ENCODE measurements around the gene CEPT1.

The CEPT1 gene

DNA sequence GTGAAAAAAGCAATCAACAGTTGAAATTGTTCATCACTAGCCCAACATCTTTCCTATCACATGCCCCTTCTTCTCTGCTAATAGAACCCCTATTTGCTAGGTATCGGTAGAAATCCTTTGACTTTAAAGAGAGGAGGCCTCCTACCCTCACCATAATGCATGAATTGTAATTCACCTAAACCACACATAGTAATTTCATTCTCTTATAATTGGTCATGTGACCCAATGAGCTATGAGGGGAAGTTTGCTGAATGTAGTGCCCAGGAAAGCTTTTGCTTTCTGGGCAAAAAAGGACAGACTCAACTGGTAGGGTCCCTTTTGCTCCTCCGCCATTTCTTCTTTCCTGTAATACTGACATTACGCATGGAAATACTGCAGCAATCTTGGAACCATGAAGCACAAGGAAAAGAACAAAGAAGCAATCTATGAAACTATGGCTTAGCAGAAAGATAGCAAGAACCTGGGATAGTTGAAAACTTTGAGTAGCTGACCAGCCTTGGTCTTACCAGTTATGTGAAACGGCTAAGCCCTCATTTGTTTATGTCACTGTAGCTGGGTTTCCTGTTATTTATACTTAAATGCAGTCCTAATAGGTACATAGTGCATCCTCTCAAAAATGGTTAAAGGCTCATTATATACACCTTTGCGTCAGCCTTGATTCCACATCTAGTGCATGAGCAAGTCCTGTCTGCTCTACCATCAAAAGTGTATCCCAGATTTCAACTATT is 77.3 kb downstream of the CEPT1 start:
- Histone ChIP-seq H3K27me3 (ENCODE audit: insufficient read depth, low read length) (no peaks in the 10 kb centered on the region), H3K4me1 (ENCODE audit: insufficient read depth, low read length) (peaks cover 16% of the 10 kb centered on the region; the same call in 1 of the 2 replicates), H3K9ac (ENCODE audit: low read depth, low read length) (no peak overlapping the region), H3K9me3 (ENCODE audit: insufficient read depth, low read depth, low read length) (no peaks in the 10 kb centered on the region), H3K4me3 (ENCODE audit: low read length) (no peak overlapping the region), H3K27ac (ENCODE audit: low read length) (no peak overlapping the region), H3K36me3 (ENCODE audit: insufficient read depth, low read depth, low read length) (no peaks in the 10 kb centered on the region)

GRCh38 chr1:111218701-111219556 is 78.9 kb downstream of the CEPT1 start:
- H3K9me3 ChIP-seq (ENCODE audit: insufficient read depth, low read depth, low read length) = no peaks in the 10 kb centered on the region
- no peak overlapping the region for H3K27ac ChIP-seq (ENCODE audit: low read length)
- H3K4me3 ChIP-seq (ENCODE audit: low read length) = no peak overlapping the region
- H3K36me3 ChIP-seq (ENCODE audit: insufficient read depth, low read depth, low read length) = no peaks in the 10 kb centered on the region
- H3K27me3 ChIP-seq (ENCODE audit: insufficient read depth, low read length) = no peaks in the 10 kb centered on the region
- H3K9ac ChIP-seq (ENCODE audit: low read depth, low read length) = no peak overlapping the region
- H3K4me1 ChIP-seq (ENCODE audit: insufficient read depth, low read length) = peaks cover 16% of the 10 kb centered on the region; the same call in 1 of the 2 replicates

- no peaks in the 10 kb centered on the region for H3K27me3 ChIP-seq (ENCODE audit: insufficient read depth, low read length)
- H3K4me3 ChIP-seq (ENCODE audit: low read length) = no peak overlapping the region
- H3K4me1 ChIP-seq (ENCODE audit: insufficient read depth, low read length) = peaks cover 13% of the 10 kb centered on the region; the same call in 1 of the 2 replicates
- no peak overlapping the region for H3K9ac ChIP-seq (ENCODE audit: low read depth, low read length)
- H3K36me3 ChIP-seq (ENCODE audit: insufficient read depth, low read depth, low read length) = no peaks in the 10 kb centered on the region
- H3K27ac ChIP-seq (ENCODE audit: low read length) = no peak overlapping the region
- no peaks in the 10 kb centered on the region for H3K9me3 ChIP-seq (ENCODE audit: insufficient read depth, low read depth, low read length)
Observed at GRCh38 chr1:111219557-111220286, 79.7 kb downstream of the CEPT1 start.

- H3K27ac ChIP-seq (ENCODE audit: low read length) = no peak overlapping the region
- no peaks in the 10 kb centered on the region for H3K27me3 ChIP-seq (ENCODE audit: insufficient read depth, low read length)
- no peaks in the 10 kb centered on the region for H3K36me3 ChIP-seq (ENCODE audit: insufficient read depth, low read depth, low read length)
- no peak overlapping the region for H3K9ac ChIP-seq (ENCODE audit: low read depth, low read length)
- no peaks in the 10 kb centered on the region for H3K9me3 ChIP-seq (ENCODE audit: insufficient read depth, low read depth, low read length)
- H3K4me1 ChIP-seq (ENCODE audit: insufficient read depth, low read length) = peaks cover 11% of the 10 kb centered on the region; the same call in 1 of the 2 replicates
- no peak overlapping the region for H3K4me3 ChIP-seq (ENCODE audit: low read length)
Observed at GRCh38 chr1:111220302-111220890, 80.4 kb downstream of the CEPT1 start.

DNA sequence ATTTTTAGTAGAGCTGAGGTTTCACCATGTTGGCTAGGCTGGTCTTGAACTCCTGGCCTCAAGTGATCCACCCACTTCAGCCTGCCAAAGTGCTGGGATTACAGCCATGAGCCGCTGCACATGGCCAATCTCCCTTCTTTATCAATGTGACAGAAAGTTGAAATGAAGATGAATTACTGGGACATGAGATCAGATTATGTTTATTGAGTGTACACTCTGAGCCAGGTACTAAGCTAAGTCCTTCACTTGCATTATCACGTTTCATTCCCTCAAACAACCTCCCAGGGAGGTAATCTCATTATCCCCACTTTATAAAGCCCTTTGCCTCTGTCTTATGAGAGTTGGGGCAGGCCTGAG is 81.2 kb downstream of the CEPT1 start:
- Histone ChIP-seq H3K4me3 (ENCODE audit: low read length) (no peak overlapping the region), H3K4me1 (ENCODE audit: insufficient read depth, low read length) (peaks cover 18% of the 10 kb centered on the region; the same call in 1 of the 2 replicates), H3K27ac (ENCODE audit: low read length) (no peak overlapping the region), H3K36me3 (ENCODE audit: insufficient read depth, low read depth, low read length) (no peaks in the 10 kb centered on the region), H3K9me3 (ENCODE audit: insufficient read depth, low read depth, low read length) (no peaks in the 10 kb centered on the region), H3K9ac (ENCODE audit: low read depth, low read length) (no peak overlapping the region), H3K27me3 (ENCODE audit: insufficient read depth, low read length) (no peaks in the 10 kb centered on the region)

DNA sequence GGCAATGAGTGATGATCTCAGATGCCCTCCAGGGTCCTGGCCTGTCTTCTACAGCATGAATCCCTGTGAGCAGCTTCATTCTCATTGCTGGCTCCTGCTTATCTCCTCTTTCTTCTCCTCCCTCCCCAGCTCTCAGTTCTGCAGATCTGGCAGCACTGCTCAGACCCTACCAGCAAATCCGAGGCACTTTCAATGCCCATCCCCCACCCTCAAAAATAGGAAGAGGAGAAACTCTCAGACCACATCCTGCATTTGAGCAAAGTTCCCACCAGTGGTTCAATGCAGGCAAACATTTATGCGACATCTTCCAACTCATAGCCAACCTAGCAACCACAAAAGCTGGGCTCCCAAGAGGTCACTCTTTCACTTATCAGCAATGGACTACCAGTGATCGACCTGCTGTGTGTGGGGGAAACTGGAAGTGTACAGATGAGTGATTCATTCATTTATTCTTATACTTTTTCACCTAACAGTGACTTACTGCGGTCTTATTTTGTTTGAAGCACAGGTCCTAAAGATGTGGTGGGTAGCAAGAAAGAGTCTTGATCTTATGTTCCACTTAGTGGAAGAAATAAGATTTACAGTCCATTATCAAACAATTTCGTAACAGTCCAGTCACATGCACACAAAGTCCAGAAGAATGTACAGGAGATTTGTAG is 81.7 kb downstream of the CEPT1 start:
- Histone ChIP-seq H3K27me3 (ENCODE audit: insufficient read depth, low read length) (no peaks in the 10 kb centered on the region), H3K36me3 (ENCODE audit: insufficient read depth, low read depth, low read length) (no peaks in the 10 kb centered on the region), H3K9ac (ENCODE audit: low read depth, low read length) (no peak overlapping the region), H3K9me3 (ENCODE audit: insufficient read depth, low read depth, low read length) (no peaks in the 10 kb centered on the region), H3K4me1 (ENCODE audit: insufficient read depth, low read length) (peaks cover 18% of the 10 kb centered on the region; the same call in 1 of the 2 replicates), H3K27ac (ENCODE audit: low read length) (no peak overlapping the region), H3K4me3 (ENCODE audit: low read length) (no peak overlapping the region)

GRCh38 chr1:111222308-111223125 is 82.5 kb downstream of the CEPT1 start:
- Histone ChIP-seq H3K36me3 (ENCODE audit: insufficient read depth, low read depth, low read length) (no peaks in the 10 kb centered on the region), H3K27me3 (ENCODE audit: insufficient read depth, low read length) (no peaks in the 10 kb centered on the region), H3K4me1 (ENCODE audit: insufficient read depth, low read length) (peaks cover 18% of the 10 kb centered on the region; the same call in 1 of the 2 replicates), H3K4me3 (ENCODE audit: low read length) (no peak overlapping the region), H3K9ac (ENCODE audit: low read depth, low read length) (no peak overlapping the region), H3K27ac (ENCODE audit: low read length) (no peak overlapping the region), H3K9me3 (ENCODE audit: insufficient read depth, low read depth, low read length) (no peaks in the 10 kb centered on the region)

GRCh38 chr1:111223126-111223685 is 83.2 kb downstream of the CEPT1 start:
- H3K27me3 ChIP-seq (ENCODE audit: insufficient read depth, low read length) = no peaks in the 10 kb centered on the region
- no peaks in the 10 kb centered on the region for H3K36me3 ChIP-seq (ENCODE audit: insufficient read depth, low read depth, low read length)
- peaks cover 14% of the 10 kb centered on the region; the same call in 1 of the 2 replicates for H3K4me1 ChIP-seq (ENCODE audit: insufficient read depth, low read length)
- no peak overlapping the region for H3K27ac ChIP-seq (ENCODE audit: low read length)
- H3K9me3 ChIP-seq (ENCODE audit: insufficient read depth, low read depth, low read length) = no peaks in the 10 kb centered on the region
- H3K9ac ChIP-seq (ENCODE audit: low read depth, low read length) = no peak overlapping the region
- H3K4me3 ChIP-seq (ENCODE audit: low read length) = no peak overlapping the region

- Histone ChIP-seq H3K27me3 (ENCODE audit: insufficient read depth, low read length) (no peaks in the 10 kb centered on the region), H3K4me3 (ENCODE audit: low read length) (no peak overlapping the region), H3K36me3 (ENCODE audit: insufficient read depth, low read depth, low read length) (no peaks in the 10 kb centered on the region), H3K9ac (ENCODE audit: low read depth, low read length) (no peak overlapping the region), H3K4me1 (ENCODE audit: insufficient read depth, low read length) (peaks cover 7% of the 10 kb centered on the region; the same call in 1 of the 2 replicates), H3K27ac (ENCODE audit: low read length) (no peak overlapping the region), H3K9me3 (ENCODE audit: insufficient read depth, low read depth, low read length) (no peaks in the 10 kb centered on the region)
Observed at GRCh38 chr1:111225091-111225490, 85.1 kb downstream of the CEPT1 start.

GRCh38 chr1:111225717-111226400 is 85.8 kb downstream of the CEPT1 start:
- Histone ChIP-seq H3K4me3 (ENCODE audit: low read length) (no peak overlapping the region), H3K36me3 (ENCODE audit: insufficient read depth, low read depth, low read length) (no peaks in the 10 kb centered on the region), H3K9me3 (ENCODE audit: insufficient read depth, low read depth, low read length) (no peaks in the 10 kb centered on the region), H3K27ac (ENCODE audit: low read length) (no peak overlapping the region), H3K4me1 (ENCODE audit: insufficient read depth, low read length) (peaks cover 7% of the 10 kb centered on the region; the same call in 1 of the 2 replicates), H3K27me3 (ENCODE audit: insufficient read depth, low read length) (no peaks in the 10 kb centered on the region), H3K9ac (ENCODE audit: low read depth, low read length) (no peak overlapping the region)

Data from iPS-20b (cell line).